OCI-LY3 (cell line): ENCODE measurements around the gene CSH2.

Experiments
- H2AFZ ChIP-seq: fragments of 200-600, 300-600 bp; shearing (Covaris generic); 2 replicates; pipeline ENCODE4 v1.6.0; 2014; ENCODE audit warnings: antibody characterized with exemption, low read depth, low read length
- H3K27ac ChIP-seq: fragments of 200-600, 300-600 bp; sonication (generic); 2 replicates; pipeline ENCODE4 v1.5.1; 2014; ENCODE audit warnings: mild to moderate bottlenecking, low read length, moderate library complexity, mixed read lengths
- H3K27me3 ChIP-seq: fragments of 200-600, 300-600 bp; sonication (generic); 2 replicates; pipeline ENCODE4 v1.6.1; 2014; ENCODE audit warnings: low read depth, low read length, mixed read lengths
- H3K36me3 ChIP-seq: fragments of 200-600, 300-600 bp; sonication (generic); replicated peaks from 2 replicates; pipeline ENCODE3; 2014; ENCODE audit warnings: low read depth, low read length, mixed read lengths
- H3K4me1 ChIP-seq: fragments of 300-600, 200-600 bp; sonication (generic); 2 replicates; pipeline ENCODE4 v1.6.1; 2014; ENCODE audit warnings: low read length, mixed read lengths
- H3K4me2 ChIP-seq: fragments of 200-600, 300-600 bp; sonication (generic); 2 replicates; pipeline ENCODE4 v1.6.1; 2014; ENCODE audit warnings: low read length, mixed read lengths
- H3K4me3 ChIP-seq: fragments of 300-600, 200-600 bp; sonication (generic); 2 replicates; pipeline ENCODE4 v1.5.1; 2014; ENCODE audit warnings: antibody characterized with exemption, mild to moderate bottlenecking, low read length, moderate library complexity
- H3K79me2 ChIP-seq: fragments of 300-600, 200-600 bp; shearing (Covaris generic); 2 replicates; pipeline ENCODE4 v1.6.1; 2014; ENCODE audit warnings: mild to moderate bottlenecking, low read length, mixed read lengths
- H3K9ac ChIP-seq: fragments of 300-600, 200-600 bp; shearing (Covaris generic); 2 replicates; pipeline ENCODE4 v1.6.0; 2014; ENCODE audit warnings: mild to moderate bottlenecking, low read length, moderate library complexity
- H3K9me3 ChIP-seq: fragments of 200-600, 300-600 bp; shearing (Covaris generic); 2 replicates; pipeline ENCODE4 v1.6.1; 2014; ENCODE audit warnings: low read length, mixed read lengths; ENCODE audit not compliant: insufficient read depth
- H4K20me1 ChIP-seq: fragments of 200-600, 300-600 bp; sonication (generic); 2 replicates; pipeline ENCODE4 v1.6.1; 2016; ENCODE audit warnings: low read length, mixed read lengths; ENCODE audit not compliant: insufficient read depth
- CTCF ChIP-seq: fragments of 200-600, 300-600 bp; sonication (generic); IDR thresholded peaks from 2 replicates; pipeline ENCODE4 v1.5.1; 2014; ENCODE audit warnings: antibody characterized with exemption, low read length, low read depth
- EZH2phosphoT487 ChIP-seq: fragments of 200-600 bp; shearing (Covaris generic); IDR thresholded peaks from 2 replicates; pipeline ENCODE4 v1.6.1; 2018; ENCODE audit warnings: antibody characterized with exemption, mixed run types, low read depth

CSH2 gene

GRCh38 chr17:63823659-63824331 is 49.7 kb downstream of the CSH2 start:
- Histone ChIP-seq H3K4me1 (peaks cover 23% of the 10 kb centered on the region), H3K4me3 (no peak overlapping the region), H3K79me2 (peaks cover 38% of the 10 kb centered on the region), H3K4me2 (no peak overlapping the region), H3K27me3 (no peaks in the 10 kb centered on the region), H4K20me1 (no peaks in the 10 kb centered on the region), H2AFZ (no peak overlapping the region), H3K9me3 (no peaks in the 10 kb centered on the region), H3K27ac (no peak overlapping the region), H3K36me3 (peaks cover 66% of the 10 kb centered on the region), H3K9ac (no peak overlapping the region)
- TF ChIP-seq CTCF (no peak), EZH2phosphoT487 (no peak)

- no peaks in the 10 kb centered on the region for H3K9me3 ChIP-seq
- H2AFZ ChIP-seq, result no peak overlapping the region
- H3K9ac ChIP-seq, result no peak overlapping the region
- no peak overlapping the region for H3K4me2 ChIP-seq
- H3K4me1 ChIP-seq, result peaks cover 14% of the 10 kb centered on the region
- no peak overlapping the region for H3K27ac ChIP-seq
- no peak for TF ChIP-seq CTCF
- TF ChIP-seq EZH2phosphoT487, result no peak
- no peak overlapping the region for H3K4me3 ChIP-seq
- H4K20me1 ChIP-seq, result no peaks in the 10 kb centered on the region
- peaks cover 25% of the 10 kb centered on the region for H3K79me2 ChIP-seq
- H3K36me3 ChIP-seq, result peaks cover 75% of the 10 kb centered on the region
- H3K27me3 ChIP-seq, result no peaks in the 10 kb centered on the region
Observed at GRCh38 chr17:63822537-63822936, 50.9 kb downstream of the CSH2 start.
